OCI-LY7 (cell line): ENCODE measurements around the gene MED27. TPM values are rescaled to one million over a fixed set of nuclear protein-coding genes. Genes with fewer than 3 reads are reported as not detected.

Source experiments
- BruUV-seq: library from RNA; stranded (reverse); fragments of 400-500 nt; replicated peaks from 2 replicates; lab custom pipeline; 2021; lab: Mats Ljungman, UMichigan
- CTCF ChIA-PET: fragments of 300-600 bp; sonication (Branson Sonifier 250); formaldehyde crosslinking; loops from one replicate; lab custom pipeline; 2022; ENCODE audit warnings: antibody characterized with exemption; ENCODE audit not compliant: unreplicated experiment; lab: Charles Lee
- POLR2A ChIA-PET: fragments of 300-600 bp; sonication (Branson Sonifier 250); formaldehyde crosslinking; loops from one replicate; lab custom pipeline; 2022; ENCODE audit warnings: antibody characterized with exemption; lab: Charles Lee
- DNase-seq: peaks from one replicate; pipeline ENCODE4 v3.0.0-alpha.2; 2015; ENCODE audit warnings: low spot score
- H2AFZ ChIP-seq: fragments of 200-600 bp; sonication (generic), shearing (Covaris generic); 2 replicates; pipeline ENCODE4 v1.6.1; 2014; ENCODE audit warnings: mild to moderate bottlenecking, antibody characterized with exemption, low read length, moderate library complexity
- H3K27ac ChIP-seq: fragments of 200-600 bp; sonication (generic); 2 replicates; pipeline ENCODE4 v1.5.1; 2014; ENCODE audit warnings: mixed run types, low read depth, mild to moderate bottlenecking, moderate library complexity, low read length, inconsistent platforms; ENCODE audit not compliant: poor library complexity, severe bottlenecking
- H3K36me3 ChIP-seq: fragments of 200-600 bp; sonication (generic); 2 replicates; pipeline ENCODE4 v1.6.1; 2014; ENCODE audit warnings: mild to moderate bottlenecking, antibody characterized with exemption, low read length, moderate library complexity, mixed read lengths; ENCODE audit not compliant: insufficient read depth
- H3K4me1 ChIP-seq: fragments of 200-600 bp; sonication (generic); 2 replicates; pipeline ENCODE4 v1.5.1; 2014; ENCODE audit warnings: mild to moderate bottlenecking, low read length; ENCODE audit not compliant: insufficient read depth, poor library complexity, severe bottlenecking
- H3K4me2 ChIP-seq: fragments of 200-600 bp; sonication (generic); 2 replicates; pipeline ENCODE4 v1.6.1; 2014; ENCODE audit warnings: mild to moderate bottlenecking, low read length
- H3K4me3 ChIP-seq: fragments of 200-600 bp; sonication (generic); 2 replicates; pipeline ENCODE4 v1.5.1; 2014; ENCODE audit warnings: mild to moderate bottlenecking, low read depth, low read length; ENCODE audit not compliant: poor library complexity, severe bottlenecking
- H3K79me2 ChIP-seq: fragments of 200-600 bp; sonication (generic); 2 replicates; pipeline ENCODE4 v1.6.1; 2016; ENCODE audit warnings: low read depth, mild to moderate bottlenecking, low read length, moderate library complexity, mixed read lengths; ENCODE audit not compliant: insufficient read depth
- H3K9me2 ChIP-seq: fragments of 200-600 bp; sonication (generic); 2 replicates; pipeline ENCODE4 v1.6.1; 2016; ENCODE audit warnings: mild to moderate bottlenecking, low read length, mixed read lengths; ENCODE audit not compliant: insufficient read depth
- H3K9me3 ChIP-seq: fragments of 200-600 bp; sonication (generic); 2 replicates; pipeline ENCODE4 v1.6.1; 2014; ENCODE audit warnings: mild to moderate bottlenecking, mixed run types, low read length, mixed read lengths
- H4K20me1 ChIP-seq: fragments of 200-600 bp; sonication (generic); 2 replicates; pipeline ENCODE4 v1.6.1; 2014; ENCODE audit warnings: mild to moderate bottlenecking, antibody characterized with exemption, low read length, moderate library complexity, mixed read lengths; ENCODE audit not compliant: insufficient read depth
- CTCF ChIP-seq: fragments of 200-600 bp; sonication (generic); conservative IDR thresholded peaks from 2 replicates; pipeline ENCODE4 v1.5.1; 2014; ENCODE audit warnings: mild to moderate bottlenecking, antibody characterized with exemption, low read length, moderate library complexity, mixed read lengths
- EZH2phosphoT487 ChIP-seq: fragments of 200-600 bp; sonication (generic); IDR thresholded peaks from 2 replicates; pipeline ENCODE4 v1.6.1; 2018; ENCODE audit warnings: low read depth, borderline replicate concordance, mild to moderate bottlenecking, mixed run types, antibody characterized with exemption, low read length, moderate library complexity, mixed read lengths
- intact Hi-C: fragments of 100-400 bp; cut with micrococcal nuclease; formaldehyde crosslinking; loops from one replicate; pipeline ENCODE4 v1.10.0; 2022; ENCODE audit not compliant: unreplicated experiment
- total RNA-seq, 2 experiments: library from RNA; depleted of rRNA in 1 of 2; stranded (reverse); fragments of >200 nt in 1 of 2; shearing (Covaris generic) in 1 of 2; gene quantifications; 2 replicates each; pipeline ENCODE4 v1.2.3, GENCODE V29; 2014 to 2022

MED27 gene
- total RNA-seq, 2 experiments from 2014 or later = 23.1 to 32.6 TPM

GRCh38 chr9:132040246-132040645 lies 39.4 kb downstream of the MED27 start:
- no peak for TF ChIP-seq CTCF
- TF ChIP-seq EZH2phosphoT487 = no peak
- H3K4me1 ChIP-seq = peaks cover 6% of the 10 kb centered on the region
- peaks cover 6% of the 10 kb centered on the region; the same call in 1 of the 2 replicates for H4K20me1 ChIP-seq
- POLR2A ChIA-PET = no interaction called here
- intact Hi-C loops = no loop called here
- no TSS peak for BruUV-seq
- H3K9me2 ChIP-seq = no peaks in the 10 kb centered on the region
- no peak overlapping the region for H3K27ac ChIP-seq
- H3K9me3 ChIP-seq = no peaks in the 10 kb centered on the region
- DNase-seq = no peak
- CTCF ChIA-PET = no interaction called here
- no peak overlapping the region for H3K4me2 ChIP-seq
- no peaks in the 10 kb centered on the region for H3K36me3 ChIP-seq
- H2AFZ ChIP-seq = no peak overlapping the region
- 0 out of 2 replicates have a peak, but pooled peaks cover 2% of the 10 kb centered on the region for H3K79me2 ChIP-seq
- H3K4me3 ChIP-seq = no peak overlapping the region

GRCh38 chr9:132039284-132039683 lies 40.4 kb downstream of the MED27 start:
- intact Hi-C loops = no loop called here
- no peak overlapping the region for H2AFZ ChIP-seq
- peaks cover 13% of the 10 kb centered on the region for H4K20me1 ChIP-seq
- H3K4me1 ChIP-seq = peaks cover 9% of the 10 kb centered on the region
- CTCF ChIA-PET = no interaction called here
- POLR2A ChIA-PET = interaction anchor here (0.6 kb wide), 1 partner anchor 193 kb away, joined by 4 read pairs; no protein-coding TSS in a partner anchor
- no peak overlapping the region for H3K4me3 ChIP-seq
- no peak overlapping the region for H3K4me2 ChIP-seq
- no peaks in the 10 kb centered on the region for H3K9me3 ChIP-seq
- no peak for DNase-seq
- H3K36me3 ChIP-seq = no peaks in the 10 kb centered on the region
- H3K9me2 ChIP-seq = no peaks in the 10 kb centered on the region
- no TSS peak for BruUV-seq
- H3K27ac ChIP-seq = no peak overlapping the region
- H3K79me2 ChIP-seq = 0 out of 2 replicates have a peak, but pooled peaks cover 6% of the 10 kb centered on the region
- TF ChIP-seq EZH2phosphoT487 = no peak
- no peak for TF ChIP-seq CTCF

- H3K27ac ChIP-seq = no peak overlapping the region
- H3K9me2 ChIP-seq = no peaks in the 10 kb centered on the region
- ChIA-PET CTCF (no interaction called here), POLR2A (interaction anchor here (0.5 to 0.7 kb wide), 2 partner anchors 46 to 73 kb away, joined by 3 to 6 read pairs; no protein-coding TSS in a partner anchor)
- peaks cover 15% of the 10 kb centered on the region for H4K20me1 ChIP-seq
- H3K36me3 ChIP-seq = no peaks in the 10 kb centered on the region
- H2AFZ ChIP-seq = no peak overlapping the region
- DNase-seq = no peak
- no peak overlapping the region for H3K4me2 ChIP-seq
- H3K4me3 ChIP-seq = no peak overlapping the region
- no TSS peak for BruUV-seq
- peaks cover 9% of the 10 kb centered on the region for H3K4me1 ChIP-seq
- intact Hi-C loops = no loop called here
- H3K79me2 ChIP-seq = 0 out of 2 replicates have a peak, but pooled peaks cover 6% of the 10 kb centered on the region
- TF ChIP-seq CTCF (no peak), EZH2phosphoT487 (no peak)
- H3K9me3 ChIP-seq = no peaks in the 10 kb centered on the region
These were observed 42.2 kb downstream of the MED27 start for GRCh38 chr9:132037458-132037857.
